HG03575 (cell line): ENCODE measurements around the gene EIF5A.

Experiments
- ATAC-seq: cut with Tn5 transposase; IDR thresholded peaks from one replicate; pipeline ENCODE4 v1.9.1; 2021; ENCODE audit not compliant: unreplicated experiment, insufficient number of reproducible peaks, low FRiP score; ENCODE audit errors: extremely low read depth

Gene EIF5A

GRCh38 chr17:7306911-7307685 lies at the start of gene EIF5A:
EIF5A (plus strand) TSS chr17:7307628; CDS start chr17:7309636, 2,008 bp downstream.
- no peak for ATAC-seq

- ATAC-seq = no peak
These were observed 48.5 kb upstream of the EIF5A start for GRCh38 chr17:7258731-7259554.

GRCh38 chr17:7259555-7259889 lies 47.9 kb upstream of the EIF5A start:
- no peak for ATAC-seq

- ATAC-seq = no peak
These were observed 47.3 kb upstream of the EIF5A start for GRCh38 chr17:7260151-7260550.

- ATAC-seq = no peak
These were observed 46.6 kb upstream of the EIF5A start for GRCh38 chr17:7260651-7261378.

- ATAC-seq = no peak
These were observed 45.8 kb upstream of the EIF5A start for GRCh38 chr17:7261379-7262191.

GRCh38 chr17:7262192-7262934 lies 45.1 kb upstream of the EIF5A start, which contains the start of gene CLDN7:
CLDN7 (minus strand) TSS chr17:7262478; CDS start chr17:7262043, 435 bp downstream.
- ATAC-seq = no peak

GRCh38 chr17:7262935-7263800 lies 44.3 kb upstream of the EIF5A start:
- ATAC-seq = no peak

- no peak for ATAC-seq
These were observed 43.7 kb upstream of the EIF5A start for GRCh38 chr17:7263801-7264078.

GRCh38 chr17:7266784-7267183 lies 40.6 kb upstream of the EIF5A start:
- ATAC-seq = no peak

- ATAC-seq = no peak
These were observed 28.0 kb upstream of the EIF5A start for GRCh38 chr17:7279448-7279847.

GRCh38 chr17:7280519-7281073 lies 26.8 kb upstream of the EIF5A start:
- no peak for ATAC-seq

- no peak for ATAC-seq
These were observed 26.1 kb upstream of the EIF5A start, which contains the start of gene SLC2A4 for GRCh38 chr17:7281074-7281952. SLC2A4 (plus strand) TSS chr17:7281718; CDS start chr17:7281935, 217 bp downstream.

- ATAC-seq = no peak
These were observed 25.3 kb upstream of the EIF5A start for GRCh38 chr17:7281953-7282751.

- ATAC-seq = no peak
These were observed 24.6 kb upstream of the EIF5A start for GRCh38 chr17:7282752-7283321.
